NCI-H146 treated with DMSO at 0.1 percent for 48 hours (cell line): ENCODE measurements around the gene FAM153A.
"Not testable (repeated sequence)": the region's sequence is repeated elsewhere in the genome, so short reads cannot be mapped to it uniquely, and the experiment has no call there.

Source experiments
- DNase-seq: peaks from one replicate; lab custom pipeline; 2025; ENCODE audit not compliant: unreplicated experiment; lab: John Stamatoyannopoulos, UW

The FAM153A gene

DNA sequence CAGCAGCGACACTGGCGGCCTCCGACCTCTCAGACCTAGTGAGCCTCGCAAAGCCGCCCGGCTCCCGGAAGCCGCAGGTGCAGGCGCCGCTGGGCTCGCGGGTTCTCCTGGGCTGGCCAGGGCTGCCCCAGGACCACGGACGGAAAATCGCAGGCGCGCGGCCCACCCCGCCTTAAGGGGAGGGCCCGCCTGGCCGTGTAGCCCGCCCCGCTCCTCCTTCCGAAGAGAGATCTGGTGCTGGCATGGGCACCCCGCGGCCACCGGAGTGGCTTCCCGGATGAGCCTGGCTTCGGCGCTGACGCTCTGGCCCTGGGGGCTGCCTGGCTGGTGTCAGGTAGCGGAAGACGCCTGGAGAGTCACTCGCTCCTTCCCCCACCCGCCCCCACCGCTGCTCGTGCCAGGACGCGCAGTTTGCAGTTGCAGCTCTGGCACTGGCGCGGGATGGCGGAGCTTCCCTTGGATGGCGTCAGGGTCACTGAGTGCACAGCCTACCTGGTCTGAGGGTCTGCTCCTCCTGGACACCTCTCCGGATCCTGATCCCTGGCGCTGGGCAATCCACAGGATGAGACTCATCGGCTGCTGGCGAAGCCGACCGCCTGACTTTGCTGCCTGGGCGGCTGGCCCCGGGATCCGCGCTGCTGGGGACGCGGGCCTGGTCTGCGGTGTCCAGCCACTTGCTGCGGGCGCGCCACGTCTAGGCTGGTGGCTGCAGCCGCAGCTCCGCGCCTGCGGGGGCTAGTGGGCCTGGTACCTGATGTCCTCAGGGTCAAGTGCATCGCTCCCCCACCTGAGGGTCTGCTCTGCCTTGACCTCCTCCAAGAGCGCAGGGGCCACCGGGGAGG is at the start of gene FAM153A:
FAM153A (minus strand) TSS at position 108 of the 842 bp plus-strand sequence.
- DNase-seq: not testable (repeated sequence)

DNA sequence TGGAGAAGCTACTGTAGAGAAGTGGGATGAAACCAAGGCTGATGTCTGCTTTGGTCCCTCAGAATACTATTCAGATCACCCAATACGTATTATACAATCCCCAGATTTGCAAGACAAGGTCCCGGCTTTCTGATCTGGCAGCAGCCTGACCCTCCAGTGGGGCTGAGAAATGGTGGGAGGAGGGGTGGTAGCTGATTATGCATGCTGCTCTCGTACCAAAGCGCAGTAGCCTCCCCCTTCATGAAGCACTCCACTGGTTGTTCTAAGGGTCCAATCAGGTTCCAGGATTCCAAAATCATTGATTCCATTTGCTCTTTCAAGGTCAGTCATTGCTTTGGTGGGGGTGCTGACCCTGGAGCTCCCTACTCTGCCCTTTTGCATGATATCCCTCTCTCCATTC is 49.6 kb upstream of the FAM153A start:
- DNase-seq: not testable (repeated sequence)

DNA sequence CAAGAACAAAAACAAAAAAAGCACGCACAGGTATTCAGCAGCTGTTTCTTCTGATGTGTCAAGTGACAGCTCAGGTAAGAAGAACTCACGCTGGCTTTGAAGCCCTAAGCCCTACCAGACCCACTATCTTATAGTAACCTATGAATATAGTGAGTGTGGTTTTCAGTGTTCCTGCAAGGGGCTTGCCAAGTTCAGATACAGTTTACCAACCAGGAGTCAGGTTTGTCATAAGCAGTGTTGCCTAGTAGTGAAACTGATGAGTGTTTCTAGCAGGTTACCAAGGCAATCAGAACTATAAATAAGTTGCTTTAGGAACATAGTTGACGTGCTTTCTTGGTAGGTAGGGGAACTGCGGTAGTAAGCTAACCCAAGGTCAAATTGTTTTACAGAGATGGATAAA is 43.4 kb upstream of the FAM153A start:
- DNase-seq: not testable (repeated sequence)

DNA sequence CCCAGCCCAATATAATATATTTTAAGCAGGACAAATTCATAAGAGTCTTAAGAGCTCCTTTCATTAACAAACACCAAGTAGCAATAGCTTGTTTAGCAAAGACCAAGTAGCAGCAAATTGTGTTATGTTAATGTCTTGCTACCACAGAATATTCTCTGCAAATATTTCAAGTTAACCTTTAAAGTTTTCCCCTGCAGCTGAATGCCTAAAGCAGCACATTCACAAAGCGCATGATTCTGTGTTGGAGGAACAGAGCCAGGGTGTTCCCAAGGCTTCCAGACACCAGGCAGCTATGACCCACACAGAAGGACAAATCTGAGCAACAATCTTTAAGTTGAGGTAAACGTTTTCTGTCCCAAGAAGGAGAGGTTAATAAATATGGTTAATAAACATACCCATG is 42.1 kb upstream of the FAM153A start:
- not testable (repeated sequence) for DNase-seq

GRCh38 chr5:177822489-177822888 is 39.8 kb upstream of the FAM153A start:
- not testable (repeated sequence) for DNase-seq

DNA sequence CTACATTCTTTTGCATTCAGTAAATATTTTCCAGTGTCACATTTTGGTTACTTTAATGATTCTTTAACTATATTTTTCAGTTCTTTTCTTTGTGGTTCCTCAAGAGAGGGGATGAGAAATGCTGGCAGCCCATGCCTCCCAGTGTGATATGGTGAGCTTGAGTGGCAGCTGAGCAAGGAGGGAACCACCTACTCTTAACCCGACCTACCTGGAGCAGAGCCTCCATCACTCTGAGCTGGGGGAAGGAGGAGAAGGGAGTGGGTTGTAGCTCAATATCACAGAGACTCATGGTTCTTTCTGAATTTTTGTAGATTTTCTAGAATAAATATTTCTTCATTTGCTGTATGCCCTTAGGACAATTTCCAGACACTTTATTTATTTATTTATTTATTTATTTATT is 37.0 kb upstream of the FAM153A start:
- not testable (repeated sequence) for DNase-seq

DNA sequence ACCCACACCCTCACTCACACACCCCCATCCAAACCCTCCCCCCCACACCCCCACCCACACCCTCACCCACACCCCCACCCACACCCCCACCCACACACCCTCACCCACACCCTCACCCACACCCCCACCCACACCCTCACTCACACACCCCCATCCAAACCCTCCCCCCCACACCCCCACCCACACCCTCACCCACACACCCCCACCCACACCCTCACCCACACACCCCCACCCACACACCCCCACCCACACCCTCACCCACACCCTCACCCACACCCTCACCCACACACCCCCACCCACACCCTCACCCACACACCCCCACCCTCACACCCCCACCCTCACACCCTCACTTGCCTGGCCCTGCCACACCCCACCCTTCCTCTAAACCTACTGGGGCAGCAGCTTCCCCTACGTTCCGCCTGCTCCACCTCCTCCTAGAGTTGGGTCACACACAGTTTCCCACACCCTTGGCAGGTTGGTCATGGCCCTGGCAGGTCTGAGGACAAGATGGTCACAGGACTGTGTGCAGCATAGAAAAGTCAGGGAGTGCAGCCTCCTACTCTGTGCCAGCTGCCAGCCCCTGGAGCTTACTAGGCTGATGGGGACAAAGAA is 30.2 kb upstream of the FAM153A start:
- not testable (repeated sequence) for DNase-seq

DNA sequence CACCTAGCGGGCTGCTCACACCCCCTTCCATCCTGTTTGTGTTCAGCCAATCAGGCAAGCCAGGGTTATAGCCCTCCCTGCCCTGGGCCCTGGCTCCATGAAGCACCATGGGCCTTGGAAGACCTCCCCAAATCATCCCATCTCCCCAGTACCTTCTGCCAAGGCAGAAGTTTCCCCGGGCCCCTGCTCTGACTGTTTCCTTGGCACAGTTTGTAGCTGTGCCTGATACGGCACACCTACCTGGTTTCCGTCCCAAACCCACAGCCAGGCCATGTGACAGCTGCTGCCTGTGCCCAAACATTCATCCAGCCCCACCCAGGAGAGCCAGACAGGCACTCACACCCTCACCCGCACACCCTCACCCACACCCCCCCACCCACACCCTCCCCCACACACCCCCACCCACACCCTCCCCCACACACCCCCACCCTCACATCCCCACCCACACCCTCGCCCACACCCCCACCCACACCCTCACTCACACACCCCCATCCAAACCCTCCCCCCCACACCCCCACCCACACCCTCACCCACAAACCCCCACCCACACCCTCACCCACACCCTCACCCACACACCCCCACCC is 29.6 kb upstream of the FAM153A start:
- DNase-seq: not testable (repeated sequence)

GRCh38 chr5:177809209-177809913 is 26.7 kb upstream of the FAM153A start:
- DNase-seq: not testable (repeated sequence)

DNA sequence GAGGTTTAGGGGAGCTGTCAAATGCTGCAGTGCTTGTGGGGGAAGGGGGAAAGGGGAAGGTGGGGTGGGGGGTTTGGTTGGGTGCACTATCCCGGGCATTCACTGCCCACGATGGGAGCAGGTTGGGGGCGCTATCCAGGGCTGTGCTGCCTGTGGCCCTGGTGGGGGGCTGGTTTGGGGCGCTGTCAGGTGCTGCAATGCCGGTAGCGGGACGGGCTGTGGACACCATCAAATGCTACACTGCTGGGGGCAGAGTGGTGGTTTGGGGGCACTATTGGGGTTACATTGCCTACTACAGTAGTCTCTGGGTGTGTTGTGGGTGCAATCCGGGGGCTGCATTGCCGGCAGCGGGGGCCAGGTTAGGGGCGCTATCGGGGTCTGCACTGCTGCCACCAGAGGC is 25.7 kb upstream of the FAM153A start:
- not testable (repeated sequence) for DNase-seq

GRCh38 chr5:177807265-177807664 is 24.6 kb upstream of the FAM153A start:
- not testable (repeated sequence) for DNase-seq

GRCh38 chr5:177801427-177801826 is 18.7 kb upstream of the FAM153A start:
- not testable (repeated sequence) for DNase-seq

DNA sequence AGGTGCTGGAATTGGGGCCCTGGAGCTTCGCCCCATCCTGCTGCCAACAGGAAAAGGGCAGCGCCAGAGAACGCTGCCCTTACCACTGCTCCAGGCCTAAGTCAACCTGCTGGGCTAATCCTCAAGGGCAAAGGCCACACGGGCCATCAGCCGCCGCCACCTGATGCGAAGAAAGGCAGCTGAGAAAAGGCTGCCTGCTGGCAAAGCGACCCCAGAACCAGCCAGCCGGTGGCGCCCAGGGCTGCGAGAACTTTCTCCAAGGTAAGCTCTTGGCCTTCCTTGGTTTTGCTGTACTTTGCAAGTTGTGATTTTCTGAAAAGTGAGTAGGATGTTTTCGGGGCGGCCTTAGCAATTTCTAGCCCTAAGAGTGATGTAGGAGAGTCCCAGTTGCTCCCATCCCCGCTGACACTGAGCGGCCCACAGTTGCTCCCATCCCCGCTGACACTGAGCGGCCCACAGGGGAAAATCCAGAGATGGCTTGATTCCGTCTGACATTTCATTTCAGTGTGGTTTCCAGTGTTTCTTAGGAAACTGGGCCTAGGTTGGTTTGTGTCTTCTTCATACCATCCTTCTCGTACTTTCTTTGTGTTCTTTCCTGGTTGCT is 15.6 kb upstream of the FAM153A start:
- DNase-seq: not testable (repeated sequence)

DNA sequence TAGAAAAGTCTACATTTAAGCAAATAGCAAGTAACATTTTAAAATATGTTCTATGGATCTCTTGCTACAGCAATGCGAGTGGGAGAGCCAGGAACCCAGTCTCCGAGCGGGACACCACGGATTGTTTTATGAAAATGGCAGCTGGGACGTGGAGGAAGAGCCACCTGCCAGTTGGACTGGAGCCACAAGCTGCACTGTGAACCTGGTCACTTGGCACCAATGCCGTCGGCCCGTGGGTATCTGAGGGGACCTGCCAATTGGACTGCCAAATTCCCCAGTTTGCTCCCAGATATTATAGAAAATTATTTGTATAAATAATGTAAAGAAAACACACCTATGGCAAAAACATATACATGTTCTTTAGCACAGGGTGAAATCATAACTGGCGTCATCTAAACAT is 10.6 kb upstream of the FAM153A start:
- not testable (repeated sequence) for DNase-seq

- not testable (repeated sequence) for DNase-seq
Measured at GRCh38 chr5:177791649-177792048, 8.9 kb upstream of the FAM153A start.

GRCh38 chr5:177782169-177782568 is 530 bp downstream of the FAM153A start:
- not testable (repeated sequence) for DNase-seq

DNA sequence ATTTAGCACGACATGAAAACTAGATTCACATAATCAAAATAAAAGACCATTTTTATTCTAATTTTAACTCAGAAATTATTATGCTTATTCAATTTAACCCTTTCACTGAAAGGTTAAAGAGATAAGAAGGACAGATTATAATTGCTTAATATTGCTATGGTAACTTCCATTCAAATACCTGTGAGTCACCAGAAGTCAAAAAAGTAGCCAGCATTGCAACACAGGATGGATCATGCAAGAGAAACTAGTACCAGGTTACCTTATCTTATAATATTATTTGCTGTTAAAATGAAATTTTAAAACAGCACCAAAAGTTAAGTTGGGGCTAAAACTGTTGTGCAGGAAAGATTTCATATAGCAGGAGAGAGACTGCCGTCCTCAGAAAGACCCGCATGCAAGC is 11.5 kb downstream of the FAM153A start:
- DNase-seq: not testable (repeated sequence)

GRCh38 chr5:177770646-177771045 is 12.1 kb downstream of the FAM153A start:
- not testable (repeated sequence) for DNase-seq

- DNase-seq: not testable (repeated sequence)
Measured at GRCh38 chr5:177763737-177764508, 18.8 kb downstream of the FAM153A start.

DNA sequence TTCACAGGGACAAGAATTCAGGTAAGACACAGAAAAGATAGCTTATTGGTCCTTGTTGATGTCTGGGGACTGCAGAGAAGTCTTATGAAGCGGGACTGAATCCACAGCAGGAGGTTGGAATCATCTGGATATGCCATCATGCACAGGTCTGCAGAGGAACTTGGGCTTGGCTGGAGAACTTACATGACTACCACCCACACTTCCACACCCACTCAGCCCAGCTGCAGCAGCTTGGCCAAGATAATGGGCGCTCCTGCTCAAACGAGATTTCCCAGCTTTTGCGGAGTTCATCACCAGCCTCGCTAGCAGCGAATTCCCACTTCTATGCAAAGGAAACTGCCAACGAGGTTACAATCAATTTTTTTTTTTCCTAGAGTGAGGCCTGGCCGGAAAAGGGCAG is 21.7 kb downstream of the FAM153A start:
- not testable (repeated sequence) for DNase-seq
